Activated CD8-positive, alpha-beta memory T cell treated with anti-CD3 and anti-CD28 coated beads for 36 hours (primary cell): ENCODE measurements around the gene VWA3A. TPM values are rescaled to one million over a fixed set of nuclear protein-coding genes. Genes with fewer than 3 reads are reported as not detected.
"Not testable (repeated sequence)": the region's sequence is repeated elsewhere in the genome, so short reads cannot be mapped to it uniquely, and the experiment has no call there.

Experiments
- CTCF ChIA-PET: fragments of 350-600 bp; sonication (Branson Sonifier 250); formaldehyde crosslinking; loops from one replicate; lab custom pipeline; 2021; ENCODE audit warnings: antibody characterized with exemption; lab: Charles Lee
- POLR2A ChIA-PET: fragments of 350-600 bp; sonication (Branson Sonifier 250); formaldehyde crosslinking; loops from one replicate; lab custom pipeline; 2021; ENCODE audit warnings: antibody characterized with exemption; lab: Charles Lee
- total RNA-seq, 2 experiments: library from RNA; stranded (reverse); gene quantifications; one replicate each; pipeline ENCODE4 v1.2.3, GENCODE V29; 2021

The VWA3A gene
- total RNA-seq = under 1 TPM in 1 of 2 experiments, not detected in 1; 0.08 TPM

- ChIA-PET CTCF (interaction anchor here (2.6 kb wide), 1 partner anchor 15 kb away, joined by 13 read pairs; no protein-coding TSS in a partner anchor), POLR2A (no interaction called here)
Measured at GRCh38 chr16:22092143-22092933, at the start of gene VWA3A. TSS of gene VWA3A (plus strand) at chr16:22092541. CDS start at chr16:22092638, 97 bp downstream.

GRCh38 chr16:22043882-22044281 is 48.5 kb upstream of the VWA3A start:
- POLR2A ChIA-PET, CTCF ChIA-PET: not testable (repeated sequence)

- CTCF ChIA-PET = interaction anchor here (0.5 kb wide), 1 partner anchor 53 kb away, joined by 3 read pairs; no protein-coding TSS in a partner anchor
- POLR2A ChIA-PET = not testable (repeated sequence)
Measured at GRCh38 chr16:22045888-22046287, 46.5 kb upstream of the VWA3A start.

- ChIA-PET POLR2A (no interaction called here), CTCF (interaction anchor here (0.5 to 1.1 kb wide), 3 partner anchors 28 to 138 kb away, joined by 3 to 5 read pairs (median 4); no protein-coding TSS in a partner anchor)
Measured at GRCh38 chr16:22050963-22051362, 41.4 kb upstream of the VWA3A start.

- POLR2A ChIA-PET = no interaction called here
- CTCF ChIA-PET = interaction anchor here (0.7 kb wide), 1 partner anchor 162 kb away, joined by 3 read pairs; no protein-coding TSS in a partner anchor
Measured at GRCh38 chr16:22052980-22053379, 39.4 kb upstream of the VWA3A start.

GRCh38 chr16:22053921-22054341 is 38.4 kb upstream of the VWA3A start:
- CTCF ChIA-PET = no interaction called here
- POLR2A ChIA-PET = interaction anchor here (0.5 kb wide), 1 partner anchor 437 kb away, joined by 3 read pairs; no protein-coding TSS in a partner anchor

GRCh38 chr16:22054847-22055590 is 37.3 kb upstream of the VWA3A start:
- ChIA-PET CTCF (interaction anchor here (0.8 to 2.0 kb wide), 4 partner anchors 23 to 53 kb away, joined by 3 to 7 read pairs (median 3); no protein-coding TSS in a partner anchor), POLR2A (no interaction called here)

- ChIA-PET POLR2A (no interaction called here), CTCF (interaction anchor here (0.7 to 2.0 kb wide), 6 partner anchors 22 to 111 kb away, joined by 3 to 7 read pairs (median 3); no protein-coding TSS in a partner anchor)
Measured at GRCh38 chr16:22055881-22056280, 36.5 kb upstream of the VWA3A start.

GRCh38 chr16:22063888-22064467 is 28.4 kb upstream of the VWA3A start:
- CTCF ChIA-PET = interaction anchor here (2.9 kb wide), 1 partner anchor 14 kb away, joined by 13 read pairs; no protein-coding TSS in a partner anchor

GRCh38 chr16:22065252-22065651 is 27.1 kb upstream of the VWA3A start:
- CTCF ChIA-PET = interaction anchor here (2.9 kb wide), 1 partner anchor 13 kb away, joined by 13 read pairs; no protein-coding TSS in a partner anchor

More at GRCh38 chr16:22063888-22064467, 28.4 kb upstream of the VWA3A start:
- POLR2A ChIA-PET = interaction anchor here (0.6 kb wide), 1 partner anchor 14 kb away, joined by 3 read pairs; no protein-coding TSS in a partner anchor

GRCh38 chr16:22070361-22071330 is 21.7 kb upstream of the VWA3A start:
- POLR2A ChIA-PET = no interaction called here
- CTCF ChIA-PET = interaction anchor here (1.3 kb wide), 1 partner anchor 9 kb away, joined by 3 read pairs; no protein-coding TSS in a partner anchor

More at GRCh38 chr16:22065252-22065651, 27.1 kb upstream of the VWA3A start:
- POLR2A ChIA-PET = no interaction called here

- POLR2A ChIA-PET = no interaction called here
- CTCF ChIA-PET = interaction anchor here (1.0 to 1.3 kb wide), 2 partner anchors 10 to 27 kb away, joined by 3 read pairs; no protein-coding TSS in a partner anchor
Measured at GRCh38 chr16:22071331-22071910, 20.9 kb upstream of the VWA3A start.

- POLR2A ChIA-PET = no interaction called here
- CTCF ChIA-PET = no interaction called here
Measured at GRCh38 chr16:22073350-22073749, 19.0 kb upstream of the VWA3A start.

- CTCF ChIA-PET = no interaction called here
- POLR2A ChIA-PET = no interaction called here
Measured at GRCh38 chr16:22075043-22075757, 17.1 kb upstream of the VWA3A start.

GRCh38 chr16:22075776-22076175 is 16.6 kb upstream of the VWA3A start:
- CTCF ChIA-PET = no interaction called here
- POLR2A ChIA-PET = no interaction called here

GRCh38 chr16:22077700-22078313 is 14.5 kb upstream of the VWA3A start:
- POLR2A ChIA-PET = interaction anchor here (1.5 kb wide), 1 partner anchor 70 kb away, joined by 6 read pairs; the partner anchor contains the start of gene MOSMO
- CTCF ChIA-PET = interaction anchor here (0.5 to 3.1 kb wide), 30 partner anchors 9 to 192 kb away, joined by 3 to 61 read pairs (median 5); partner anchors contain the start of genes MOSMO, PDZD9 and VWA3A
